Tibial artery (tissue), 4 donors: ENCODE measurements around the gene AGBL1.

Experiments used
- DNase-seq, 2 donors: peaks; one replicate each; pipeline ENCODE4 v3.0.0-alpha.2; 2019
- H3K27ac ChIP-seq, 2 donors: fragments of 200-600 bp; sonication (generic) in 1 of 2; 1 replicate in 1 of 2; 2 replicates in 1 of 2; pipeline ENCODE4 v1.5.1; 2018 to 2019; ENCODE audit warnings: mild to moderate bottlenecking in 1 of 2
- H3K27me3 ChIP-seq, 2 donors: fragments of 200-600 bp; sonication (generic) in 1 of 2; one replicate each; pipeline versions ENCODE4 v1.5.1 to v1.6.0; 2016 to 2019
- H3K36me3 ChIP-seq, 3 donors: fragments of 200-600 bp; sonication (generic) in 2 of 3; one replicate each; pipeline ENCODE4 v1.5.1; 2016 to 2019; ENCODE audit warnings: mild to moderate bottlenecking in 2 of 3
- H3K4me1 ChIP-seq, 4 donors: fragments of 200-600 bp; sonication (generic) in 2 of 4; 1 replicate in 3 of 4; 2 replicates in 1 of 4; pipeline ENCODE4 v1.5.1; 2016 to 2019
- H3K4me3 ChIP-seq, 2 donors: fragments of 200-600 bp; sonication (generic) in 1 of 2; 1 replicate in 1 of 2; 2 replicates in 1 of 2; pipeline ENCODE4 v1.5.1; 2018 to 2019; ENCODE audit warnings: mild to moderate bottlenecking in 2 of 2
- H3K9me3 ChIP-seq, 3 donors: fragments of 200-600 bp; sonication (generic) in 1 of 3; one replicate each; pipeline ENCODE4 v1.5.1; 2016 to 2019
- intact Hi-C: fragments of 100-400 bp; cut with DNase I; formaldehyde crosslinking; loops from one replicate; pipeline ENCODE4 v1.15.0; 2023; ENCODE audit warnings: low total_unique reads
- TF ChIP-seq, protein P1 (sequence below), 2 experiments: fragments of 200-600 bp in 1 of 2; fragments of 450-650 bp in 1 of 2; IDR thresholded peaks; one replicate each; pipeline ENCODE4 v1.5.1; 2017 to 2019; ENCODE audit warnings: antibody characterized with exemption in 2 of 2, mild to moderate bottlenecking in 1 of 2, moderate library complexity in 1 of 2

Gene AGBL1

DNA sequence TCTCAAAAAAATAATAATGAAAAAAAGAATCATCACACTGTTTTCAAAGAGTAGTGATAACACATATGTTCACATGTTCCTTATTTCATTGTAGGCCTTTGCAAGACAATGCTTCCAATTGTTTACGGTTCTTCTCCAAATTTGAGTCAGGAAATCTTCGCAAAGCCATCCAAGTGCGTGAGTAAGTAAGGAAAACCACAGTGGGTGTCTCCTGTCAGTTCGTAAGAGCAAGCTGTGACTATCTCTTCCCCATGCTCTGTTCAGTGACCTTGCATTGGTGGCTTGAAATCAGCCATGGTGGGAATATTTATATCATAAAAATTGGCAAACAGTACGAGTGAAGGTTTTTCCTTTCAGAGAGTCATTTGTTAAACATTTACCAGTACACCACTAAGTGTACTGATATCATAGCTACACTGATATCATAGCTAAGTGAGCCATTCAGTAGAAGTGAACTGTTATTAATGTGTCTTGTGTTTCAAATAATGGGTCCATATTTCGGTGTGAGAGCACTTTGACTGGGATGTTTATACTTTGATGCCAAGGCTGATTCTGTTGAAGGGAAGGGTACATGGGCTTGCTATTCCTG lies 187.3 kb downstream of the AGBL1 start:
- intact Hi-C loops = no loop called here
- Histone ChIP-seq H3K27ac (no peak overlapping the region), H3K27me3 (no peaks in the 10 kb centered on the region), H3K36me3 (no peaks in the 10 kb centered on the region), H3K4me3 (no peak overlapping the region), H3K4me1 (no peaks in the 10 kb centered on the region), H3K9me3 (no peaks in the 10 kb centered on the region)
- DNase-seq = no peak
- TF ChIP-seq, protein P1, sequence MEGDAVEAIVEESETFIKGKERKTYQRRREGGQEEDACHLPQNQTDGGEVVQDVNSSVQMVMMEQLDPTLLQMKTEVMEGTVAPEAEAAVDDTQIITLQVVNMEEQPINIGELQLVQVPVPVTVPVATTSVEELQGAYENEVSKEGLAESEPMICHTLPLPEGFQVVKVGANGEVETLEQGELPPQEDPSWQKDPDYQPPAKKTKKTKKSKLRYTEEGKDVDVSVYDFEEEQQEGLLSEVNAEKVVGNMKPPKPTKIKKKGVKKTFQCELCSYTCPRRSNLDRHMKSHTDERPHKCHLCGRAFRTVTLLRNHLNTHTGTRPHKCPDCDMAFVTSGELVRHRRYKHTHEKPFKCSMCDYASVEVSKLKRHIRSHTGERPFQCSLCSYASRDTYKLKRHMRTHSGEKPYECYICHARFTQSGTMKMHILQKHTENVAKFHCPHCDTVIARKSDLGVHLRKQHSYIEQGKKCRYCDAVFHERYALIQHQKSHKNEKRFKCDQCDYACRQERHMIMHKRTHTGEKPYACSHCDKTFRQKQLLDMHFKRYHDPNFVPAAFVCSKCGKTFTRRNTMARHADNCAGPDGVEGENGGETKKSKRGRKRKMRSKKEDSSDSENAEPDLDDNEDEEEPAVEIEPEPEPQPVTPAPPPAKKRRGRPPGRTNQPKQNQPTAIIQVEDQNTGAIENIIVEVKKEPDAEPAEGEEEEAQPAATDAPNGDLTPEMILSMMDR (IDR thresholded peaks at IDR 0.05) = no peak

DNA sequence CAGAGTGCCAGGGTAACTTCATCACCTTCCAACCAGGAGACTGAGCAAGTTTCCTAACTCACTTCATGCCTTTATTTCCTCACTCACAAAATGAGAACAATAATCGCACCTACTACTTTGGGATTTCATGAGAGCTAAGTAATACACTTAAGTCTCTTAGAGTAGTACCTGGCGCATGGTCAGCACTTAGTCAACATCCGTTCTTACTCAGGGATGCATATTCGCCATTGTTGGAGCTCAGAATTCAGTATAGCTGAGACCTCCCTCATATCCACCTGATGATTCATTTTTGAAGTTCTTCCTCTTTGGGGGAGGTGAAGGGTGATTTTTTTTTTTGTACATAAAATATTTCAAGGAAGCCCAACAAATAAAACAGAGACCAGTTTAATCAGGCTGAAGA lies 188.2 kb downstream of the AGBL1 start:
- Histone ChIP-seq H3K9me3 (no peaks in the 10 kb centered on the region), H3K4me3 (no peak overlapping the region), H3K36me3 (no peaks in the 10 kb centered on the region), H3K27me3 (no peaks in the 10 kb centered on the region), H3K27ac (no peak overlapping the region), H3K4me1 (no peaks in the 10 kb centered on the region)
- TF ChIP-seq, protein P1 (IDR thresholded peaks at IDR 0.05) = no peak
- DNase-seq = no peak
- intact Hi-C loops = no loop called here

DNA sequence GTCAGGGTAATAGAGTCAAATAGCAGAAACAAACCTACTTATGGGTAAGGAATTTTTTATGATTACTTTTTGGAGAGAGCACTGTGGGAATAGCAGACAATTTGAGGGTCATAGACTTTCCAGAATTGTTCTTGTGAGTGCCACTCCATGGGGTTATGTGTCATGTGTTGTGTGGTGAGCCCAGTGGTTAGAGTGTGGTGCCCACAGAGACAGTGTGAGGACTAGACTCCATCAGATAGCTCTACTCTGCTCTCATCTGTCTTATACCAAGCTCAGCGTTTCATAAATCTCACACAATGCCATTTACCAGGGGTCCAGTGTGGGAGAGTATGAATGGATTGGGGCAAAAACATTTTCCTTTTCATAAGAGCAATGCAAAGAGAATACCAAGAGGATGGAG lies 188.9 kb downstream of the AGBL1 start:
- H3K9me3 ChIP-seq = no peaks in the 10 kb centered on the region
- no peaks in the 10 kb centered on the region for H3K4me1 ChIP-seq
- no peak for DNase-seq
- no peak overlapping the region for H3K4me3 ChIP-seq
- TF ChIP-seq, protein P1 (IDR thresholded peaks at IDR 0.05) = no peak
- no peak overlapping the region for H3K27ac ChIP-seq
- intact Hi-C loops = no loop called here
- no peaks in the 10 kb centered on the region for H3K36me3 ChIP-seq
- H3K27me3 ChIP-seq = no peaks in the 10 kb centered on the region

DNA sequence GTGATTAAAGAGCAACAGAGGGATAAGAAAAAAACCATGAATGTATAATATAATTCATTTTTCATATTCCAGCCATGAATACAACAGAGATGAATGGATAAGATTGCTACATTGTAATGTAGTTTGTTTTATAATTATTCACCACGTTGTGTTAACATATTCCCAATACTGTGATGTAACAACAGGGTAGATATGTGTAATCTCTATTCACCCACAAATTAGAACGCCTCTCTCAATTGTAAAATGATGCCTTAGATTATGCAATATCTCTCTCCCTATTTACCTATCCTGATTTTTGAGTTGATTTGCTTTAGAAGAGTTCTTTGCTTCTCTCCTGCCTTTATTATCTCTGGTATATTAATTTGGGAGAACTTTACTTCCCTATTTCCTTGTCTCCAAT lies 193.6 kb downstream of the AGBL1 start:
- intact Hi-C loops = no loop called here
- TF ChIP-seq, protein P1 (IDR thresholded peaks at IDR 0.05) = no peak
- Histone ChIP-seq H3K36me3 (no peaks in the 10 kb centered on the region), H3K4me1 (no peaks in the 10 kb centered on the region), H3K4me3 (no peak overlapping the region), H3K9me3 (no peaks in the 10 kb centered on the region), H3K27me3 (no peaks in the 10 kb centered on the region), H3K27ac (no peak overlapping the region)
- no peak for DNase-seq

DNA sequence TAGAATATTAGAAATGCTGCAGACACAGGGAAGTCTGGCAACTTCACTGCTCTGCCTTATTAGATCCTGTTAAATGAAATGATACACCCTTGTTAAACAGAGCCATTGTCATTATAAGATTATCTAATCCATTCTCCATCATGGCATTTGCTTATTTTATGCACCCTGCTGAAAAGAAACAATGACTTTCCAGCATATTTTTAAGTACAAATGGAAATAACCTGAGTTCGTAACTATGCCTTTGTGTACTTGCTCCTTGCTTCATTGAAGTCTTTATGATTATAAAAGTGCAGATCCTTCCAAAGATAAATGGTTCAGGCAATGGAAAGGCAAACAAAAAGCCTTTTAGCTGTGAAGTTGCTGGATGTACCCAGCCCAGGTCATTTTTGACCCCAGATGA lies 195.7 kb downstream of the AGBL1 start:
- Histone ChIP-seq H3K4me3 (no peak overlapping the region), H3K4me1 (no peaks in the 10 kb centered on the region), H3K9me3 (no peaks in the 10 kb centered on the region), H3K36me3 (no peaks in the 10 kb centered on the region), H3K27ac (no peak overlapping the region), H3K27me3 (no peaks in the 10 kb centered on the region)
- TF ChIP-seq, protein P1 (IDR thresholded peaks at IDR 0.05) = no peak
- intact Hi-C loops = no loop called here
- no peak for DNase-seq

DNA sequence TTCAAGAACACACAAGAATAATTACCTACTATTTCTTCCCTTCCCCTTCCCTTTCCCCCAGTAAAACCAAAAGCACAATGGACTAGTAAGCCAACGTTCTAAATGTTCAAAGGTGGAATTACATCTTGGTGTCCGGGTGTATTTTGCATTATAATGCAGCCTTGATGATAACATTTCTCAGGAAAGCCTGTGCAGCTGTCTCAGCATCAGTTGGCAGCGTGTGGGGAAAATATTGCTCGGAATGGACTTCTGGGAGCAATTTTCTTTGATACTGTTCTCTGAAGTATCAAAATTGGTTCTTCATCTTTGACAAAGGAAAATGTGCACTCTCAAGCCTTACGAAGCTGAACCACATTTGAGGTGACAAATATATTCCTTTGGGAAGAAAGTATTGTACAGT lies 198.9 kb downstream of the AGBL1 start:
- intact Hi-C loops = no loop called here
- TF ChIP-seq, protein P1 (IDR thresholded peaks at IDR 0.05) = no peak
- Histone ChIP-seq H3K27ac (no peak overlapping the region), H3K27me3 (no peaks in the 10 kb centered on the region), H3K4me3 (no peak overlapping the region), H3K9me3 (no peaks in the 10 kb centered on the region), H3K4me1 (no peaks in the 10 kb centered on the region), H3K36me3 (no peaks in the 10 kb centered on the region)
- DNase-seq = no peak
